OCI-LY7 (cell line): ENCODE measurements around the gene LYPLA2. TPM values are rescaled to one million over a fixed set of nuclear protein-coding genes. Genes with fewer than 3 reads are reported as not detected.
"Not testable (repeated sequence)": the region's sequence is repeated elsewhere in the genome, so short reads cannot be mapped to it uniquely, and the experiment has no call there.

Experiments
- BruUV-seq: library from RNA; stranded (reverse); fragments of 400-500 nt; replicated peaks from 2 replicates; lab custom pipeline; 2021; lab: Mats Ljungman, UMichigan
- CTCF ChIA-PET: fragments of 300-600 bp; sonication (Branson Sonifier 250); formaldehyde crosslinking; loops from one replicate; lab custom pipeline; 2022; ENCODE audit warnings: antibody characterized with exemption; ENCODE audit not compliant: unreplicated experiment; lab: Charles Lee
- POLR2A ChIA-PET: fragments of 300-600 bp; sonication (Branson Sonifier 250); formaldehyde crosslinking; loops from one replicate; lab custom pipeline; 2022; ENCODE audit warnings: antibody characterized with exemption; lab: Charles Lee
- DNase-seq: peaks from one replicate; pipeline ENCODE4 v3.0.0-alpha.2; 2015; ENCODE audit warnings: low spot score
- H2AFZ ChIP-seq: fragments of 200-600 bp; sonication (generic), shearing (Covaris generic); 2 replicates; pipeline ENCODE4 v1.6.1; 2014; ENCODE audit warnings: mild to moderate bottlenecking, antibody characterized with exemption, low read length, moderate library complexity
- H3K27ac ChIP-seq: fragments of 200-600 bp; sonication (generic); 2 replicates; pipeline ENCODE4 v1.5.1; 2014; ENCODE audit warnings: mixed run types, low read depth, mild to moderate bottlenecking, moderate library complexity, low read length, inconsistent platforms; ENCODE audit not compliant: poor library complexity, severe bottlenecking
- H3K36me3 ChIP-seq: fragments of 200-600 bp; sonication (generic); 2 replicates; pipeline ENCODE4 v1.6.1; 2014; ENCODE audit warnings: mild to moderate bottlenecking, antibody characterized with exemption, low read length, moderate library complexity, mixed read lengths; ENCODE audit not compliant: insufficient read depth
- H3K4me1 ChIP-seq: fragments of 200-600 bp; sonication (generic); 2 replicates; pipeline ENCODE4 v1.5.1; 2014; ENCODE audit warnings: mild to moderate bottlenecking, low read length; ENCODE audit not compliant: insufficient read depth, poor library complexity, severe bottlenecking
- H3K4me2 ChIP-seq: fragments of 200-600 bp; sonication (generic); 2 replicates; pipeline ENCODE4 v1.6.1; 2014; ENCODE audit warnings: mild to moderate bottlenecking, low read length
- H3K4me3 ChIP-seq: fragments of 200-600 bp; sonication (generic); 2 replicates; pipeline ENCODE4 v1.5.1; 2014; ENCODE audit warnings: mild to moderate bottlenecking, low read depth, low read length; ENCODE audit not compliant: poor library complexity, severe bottlenecking
- H3K79me2 ChIP-seq: fragments of 200-600 bp; sonication (generic); 2 replicates; pipeline ENCODE4 v1.6.1; 2016; ENCODE audit warnings: low read depth, mild to moderate bottlenecking, low read length, moderate library complexity, mixed read lengths; ENCODE audit not compliant: insufficient read depth
- H3K9me2 ChIP-seq: fragments of 200-600 bp; sonication (generic); 2 replicates; pipeline ENCODE4 v1.6.1; 2016; ENCODE audit warnings: mild to moderate bottlenecking, low read length, mixed read lengths; ENCODE audit not compliant: insufficient read depth
- H3K9me3 ChIP-seq: fragments of 200-600 bp; sonication (generic); 2 replicates; pipeline ENCODE4 v1.6.1; 2014; ENCODE audit warnings: mild to moderate bottlenecking, mixed run types, low read length, mixed read lengths
- H4K20me1 ChIP-seq: fragments of 200-600 bp; sonication (generic); 2 replicates; pipeline ENCODE4 v1.6.1; 2014; ENCODE audit warnings: mild to moderate bottlenecking, antibody characterized with exemption, low read length, moderate library complexity, mixed read lengths; ENCODE audit not compliant: insufficient read depth
- CTCF ChIP-seq: fragments of 200-600 bp; sonication (generic); conservative IDR thresholded peaks from 2 replicates; pipeline ENCODE4 v1.5.1; 2014; ENCODE audit warnings: mild to moderate bottlenecking, antibody characterized with exemption, low read length, moderate library complexity, mixed read lengths
- EZH2phosphoT487 ChIP-seq: fragments of 200-600 bp; sonication (generic); IDR thresholded peaks from 2 replicates; pipeline ENCODE4 v1.6.1; 2018; ENCODE audit warnings: low read depth, borderline replicate concordance, mild to moderate bottlenecking, mixed run types, antibody characterized with exemption, low read length, moderate library complexity, mixed read lengths
- intact Hi-C: fragments of 100-400 bp; cut with micrococcal nuclease; formaldehyde crosslinking; loops from one replicate; pipeline ENCODE4 v1.10.0; 2022; ENCODE audit not compliant: unreplicated experiment
- total RNA-seq, 2 experiments: library from RNA; depleted of rRNA in 1 of 2; stranded (reverse); fragments of >200 nt in 1 of 2; shearing (Covaris generic) in 1 of 2; gene quantifications; 2 replicates each; pipeline ENCODE4 v1.2.3, GENCODE V29; 2014 to 2022

The LYPLA2 gene
- total RNA-seq, 2 experiments from 2014 or later, result 68.3 to 91.2 TPM

GRCh38 chr1:23801338-23801748 is 10.4 kb downstream of the LYPLA2 start:
- intact Hi-C loops, result no loop called here
- ChIA-PET POLR2A (interaction anchor here (0.5 to 1.6 kb wide), 9 partner anchors 10 to 139 kb away, joined by 3 to 6 read pairs (median 3); no protein-coding TSS in a partner anchor), CTCF (interaction anchor here (0.6 to 1.2 kb wide), 2 partner anchors 10 to 38 kb away, joined by 3 to 5 read pairs; no protein-coding TSS in a partner anchor)
- Histone ChIP-seq H3K79me2 (no peaks in the 10 kb centered on the region), H3K27ac (peak overlapping the region; percentile 32), H3K4me1 (peaks cover 27% of the 10 kb centered on the region), H4K20me1 (no peaks in the 10 kb centered on the region), H3K9me2 (no peaks in the 10 kb centered on the region), H3K4me3 (peak overlapping the region; percentile 76), H3K4me2 (peak overlapping the region; percentile 89), H3K9me3 (no peaks in the 10 kb centered on the region), H3K36me3 (peaks cover 26% of the 10 kb centered on the region), H2AFZ (peak overlapping the region; percentile 53; the same call in 1 of the 2 replicates)
- no peak for TF ChIP-seq EZH2phosphoT487
- TF ChIP-seq CTCF, result no peak
- no TSS peak for BruUV-seq
- DNase-seq, result no peak

GRCh38 chr1:23801876-23802275 is 10.9 kb downstream of the LYPLA2 start:
- intact Hi-C loops, result no loop called here
- Histone ChIP-seq H3K9me3 (no peaks in the 10 kb centered on the region), H3K4me3 (no peak overlapping the region), H3K36me3 (peaks cover 22% of the 10 kb centered on the region), H3K9me2 (no peaks in the 10 kb centered on the region), H3K79me2 (no peaks in the 10 kb centered on the region), H3K4me1 (peaks cover 28% of the 10 kb centered on the region), H3K27ac (no peak overlapping the region), H3K4me2 (peak overlapping the region; percentile 89), H4K20me1 (no peaks in the 10 kb centered on the region), H2AFZ (no peak overlapping the region)
- no peak for TF ChIP-seq CTCF
- TF ChIP-seq EZH2phosphoT487, result no peak
- ChIA-PET CTCF (interaction anchor here (0.7 to 1.2 kb wide), 3 partner anchors 9 to 115 kb away, joined by 3 to 5 read pairs (median 3); no protein-coding TSS in a partner anchor), POLR2A (interaction anchor here (0.5 to 1.6 kb wide), 10 partner anchors 9 to 256 kb away, joined by 3 to 6 read pairs (median 3); no protein-coding TSS in a partner anchor)
- TSS peak; percentile 61 for BruUV-seq
- DNase-seq, result no peak

- CTCF ChIA-PET, result interaction anchor here (0.6 to 1.2 kb wide), 3 partner anchors 11 to 114 kb away, joined by 3 to 4 read pairs (median 3); no protein-coding TSS in a partner anchor
- intact Hi-C loops, result not testable (repeated sequence)
Measured at GRCh38 chr1:23802809-23803342, 11.9 kb downstream of the LYPLA2 start.

More at GRCh38 chr1:23802809-23803342, 11.9 kb downstream of the LYPLA2 start:
- H3K4me3 ChIP-seq, H3K4me2 ChIP-seq, H2AFZ ChIP-seq, DNase-seq, H3K9me2 ChIP-seq, H3K9me3 ChIP-seq, H4K20me1 ChIP-seq, BruUV-seq, H3K27ac ChIP-seq, H3K79me2 ChIP-seq: not testable (repeated sequence)
- H3K36me3 ChIP-seq, result peaks cover 12% of the 10 kb centered on the region; the same call in 1 of the 2 replicates
- POLR2A ChIA-PET, result interaction anchor here (0.7 to 1.5 kb wide), 4 partner anchors 13 to 104 kb away, joined by 3 read pairs; no protein-coding TSS in a partner anchor
- H3K4me1 ChIP-seq, result peaks cover 38% of the 10 kb centered on the region
